Bronchial epithelial cell (primary cell): Measurements from ENCODE around the gene GNPTAB. TPM values are rescaled to one million over a fixed set of nuclear protein-coding genes. Genes with fewer than 3 reads are reported as not detected.
"Not testable (repeated sequence)": the region's sequence is repeated elsewhere in the genome, so short reads cannot be mapped to it uniquely, and the experiment has no call there.

Experiments
- DNase-seq: peaks from one replicate; pipeline ENCODE4 v3.0.0-alpha.2; 2010; ENCODE audit warnings: low read depth
- FAIRE-seq: peaks from 2 replicates; lab custom pipeline; 2011; peaks lifted over from hg19 to GRCh38; lab: Jason Lieb, UNC
- H3K27me3 ChIP-seq: 2 replicates; pipeline ENCODE4 v1.5.1; 2011; ENCODE audit warnings: low read length; ENCODE audit not compliant: control insufficient read depth, insufficient read depth
- H3K36me3 ChIP-seq: 2 replicates; pipeline ENCODE4 v1.5.1; 2011; ENCODE audit warnings: low read length; ENCODE audit not compliant: control insufficient read depth, insufficient read depth
- H3K4me3 ChIP-seq: 2 replicates; pipeline ENCODE4 v1.5.1; 2011; ENCODE audit warnings: mild to moderate bottlenecking, low read depth, low read length, control low read depth
- CTCF ChIP-seq: IDR thresholded peaks from 2 replicates; pipeline ENCODE4 v1.5.1; 2011; ENCODE audit warnings: mild to moderate bottlenecking, moderate library complexity, low read length, control low read depth, inconsistent platforms; ENCODE audit not compliant: insufficient read depth, severe bottlenecking
- total RNA-seq: library from RNA; depleted of rRNA; stranded (reverse); fragments of >200 nt; gene quantifications from 2 replicates; pipeline ENCODE4 v1.2.1, GENCODE V29; 2014

GNPTAB gene
- total RNA-seq, 1 donor from 2014 or later = 15.8 TPM

DNA sequence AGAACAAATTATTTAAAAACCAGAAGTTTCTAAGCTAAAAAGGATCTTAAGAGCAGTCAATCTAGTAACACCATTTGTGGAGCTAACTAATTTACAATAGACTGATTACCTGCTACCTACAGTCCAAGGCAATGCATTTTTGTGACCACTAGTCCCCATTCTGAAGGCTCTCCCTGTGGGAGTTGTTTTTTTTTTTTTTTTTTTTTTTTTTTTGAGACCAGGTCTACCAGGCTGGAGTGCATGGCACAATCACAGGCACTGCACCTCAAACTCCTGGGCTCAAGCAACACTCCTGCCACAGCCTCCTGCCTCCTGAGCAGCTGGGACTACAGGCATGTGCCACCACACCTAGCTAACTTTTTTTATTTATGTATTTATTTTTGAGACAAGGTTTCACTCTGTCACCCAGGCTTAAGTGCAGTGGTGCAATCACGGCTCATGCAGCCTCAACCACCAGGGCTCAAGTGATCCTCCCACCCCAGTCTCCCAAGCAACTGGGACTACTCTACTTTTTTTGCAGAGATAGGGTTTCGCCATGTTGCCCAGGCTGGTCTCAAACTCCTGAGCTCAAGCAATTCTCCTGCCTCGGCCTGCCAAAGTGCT is 3.9 kb downstream of the GNPTAB start:
- DNase-seq (no peak), FAIRE-seq (no peak)
- no peaks in the 10 kb centered on the region for H3K27me3 ChIP-seq
- H3K4me3 ChIP-seq = no peak overlapping the region
- H3K36me3 ChIP-seq = no peaks in the 10 kb centered on the region
- no peak for TF ChIP-seq CTCF

DNA sequence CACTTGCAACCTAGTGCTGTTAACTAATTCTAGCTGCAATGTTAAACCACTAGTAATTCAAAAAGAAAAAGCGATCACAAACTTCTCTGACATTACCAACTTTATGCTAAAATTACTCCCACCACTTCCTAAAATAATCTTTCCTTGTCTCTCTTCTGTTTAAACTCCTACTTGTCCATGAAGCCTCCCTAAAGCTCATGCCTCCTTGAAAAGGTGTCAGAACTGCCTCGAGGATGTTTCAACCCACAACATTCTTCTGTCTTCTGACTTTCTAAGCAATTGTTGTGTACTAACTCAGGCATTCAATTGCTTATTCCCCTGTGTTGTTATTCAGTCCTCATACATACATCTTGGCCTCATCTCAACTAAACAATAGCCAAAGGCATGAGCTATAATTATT is 5.9 kb downstream of the GNPTAB start:
- no peak for FAIRE-seq
- H3K4me3 ChIP-seq = no peak overlapping the region
- H3K36me3 ChIP-seq = no peaks in the 10 kb centered on the region

GRCh38 chr12:101823891-101824290 is 6.9 kb downstream of the GNPTAB start:
- peak; percentile 22 for DNase-seq
- FAIRE-seq = no peak
- peak; percentile 20 for TF ChIP-seq CTCF
- H3K4me3 ChIP-seq = no peak overlapping the region
- no peaks in the 10 kb centered on the region for H3K27me3 ChIP-seq
- no peaks in the 10 kb centered on the region for H3K36me3 ChIP-seq

More for the DNA sequence above, 5.9 kb downstream of the GNPTAB start:
- no peak for DNase-seq
- H3K27me3 ChIP-seq = no peaks in the 10 kb centered on the region
- TF ChIP-seq CTCF = no peak

DNA sequence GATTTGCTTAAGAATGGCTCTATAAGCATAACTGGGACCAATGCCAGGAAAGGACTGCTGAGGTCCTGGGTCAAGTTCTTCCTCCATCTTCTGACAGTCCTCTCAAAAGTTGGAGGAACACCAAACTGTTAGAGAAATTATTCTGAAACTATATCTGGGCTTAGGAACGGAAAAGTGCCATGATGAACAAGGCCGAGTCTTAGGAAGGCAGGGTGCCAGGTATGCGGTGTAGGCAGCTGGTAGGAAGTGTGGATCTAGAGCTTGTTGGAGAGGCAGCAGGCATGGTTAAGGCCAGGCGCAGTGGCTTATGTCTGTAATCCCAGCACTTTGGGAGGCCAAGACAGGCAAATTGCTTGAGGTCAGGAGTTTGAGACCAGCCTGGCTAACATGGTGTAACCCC is 7.7 kb downstream of the GNPTAB start:
- Histone ChIP-seq H3K4me3 (no peak overlapping the region), H3K27me3 (no peaks in the 10 kb centered on the region), H3K36me3 (no peaks in the 10 kb centered on the region)
- no peak for TF ChIP-seq CTCF
- no peak for DNase-seq
- no peak for FAIRE-seq

DNA sequence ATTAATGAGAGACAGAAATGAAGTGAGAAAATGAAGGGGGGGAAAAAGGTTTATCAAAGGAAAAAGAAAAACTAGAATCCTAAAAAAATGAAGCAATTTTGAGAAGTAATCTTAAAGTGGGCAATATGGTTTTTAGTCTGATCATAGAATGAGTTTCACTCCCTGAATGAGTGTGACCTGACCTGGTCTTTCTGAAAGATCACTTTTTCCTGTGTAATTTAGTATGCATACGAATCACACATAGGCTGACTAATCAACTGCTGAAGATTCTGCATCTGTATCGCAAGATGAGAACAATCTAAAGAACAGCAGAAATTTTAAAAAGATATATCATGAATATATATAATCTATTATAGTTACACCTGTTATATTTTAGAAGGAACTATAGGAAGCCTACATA is 11.3 kb downstream of the GNPTAB start:
- Histone ChIP-seq H3K4me3 (no peak overlapping the region), H3K36me3 (no peaks in the 10 kb centered on the region), H3K27me3 (no peaks in the 10 kb centered on the region)
- DNase-seq (peak; percentile 56), FAIRE-seq (no peak)
- TF ChIP-seq CTCF = no peak

DNA sequence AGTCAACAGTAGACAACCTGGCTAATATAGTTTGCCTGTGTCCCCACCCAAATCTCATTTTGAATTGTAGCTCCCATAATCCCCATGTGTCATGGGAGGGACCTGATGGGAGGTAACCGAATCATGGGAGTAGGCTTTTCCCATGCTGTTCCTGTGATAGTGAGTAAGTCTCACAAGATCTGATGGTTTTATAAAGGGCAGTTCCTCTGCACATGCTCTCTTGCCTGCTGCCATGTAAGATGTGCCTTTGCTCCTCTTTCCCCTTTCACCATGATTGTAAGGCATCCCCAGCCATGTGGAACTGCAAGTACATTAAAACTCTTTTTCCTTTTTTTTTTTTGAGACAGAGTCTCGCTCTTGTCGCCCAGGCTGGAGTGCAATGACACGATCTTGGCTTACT is 12.1 kb downstream of the GNPTAB start:
- FAIRE-seq, H3K4me3 ChIP-seq, H3K36me3 ChIP-seq, H3K27me3 ChIP-seq, DNase-seq: not testable (repeated sequence)
